Measurements from ENCODE around the gene AHDC1. TPM values are rescaled to one million over a fixed set of nuclear protein-coding genes. Genes with fewer than 3 reads are reported as not detected.

AHDC1 gene, protein sequence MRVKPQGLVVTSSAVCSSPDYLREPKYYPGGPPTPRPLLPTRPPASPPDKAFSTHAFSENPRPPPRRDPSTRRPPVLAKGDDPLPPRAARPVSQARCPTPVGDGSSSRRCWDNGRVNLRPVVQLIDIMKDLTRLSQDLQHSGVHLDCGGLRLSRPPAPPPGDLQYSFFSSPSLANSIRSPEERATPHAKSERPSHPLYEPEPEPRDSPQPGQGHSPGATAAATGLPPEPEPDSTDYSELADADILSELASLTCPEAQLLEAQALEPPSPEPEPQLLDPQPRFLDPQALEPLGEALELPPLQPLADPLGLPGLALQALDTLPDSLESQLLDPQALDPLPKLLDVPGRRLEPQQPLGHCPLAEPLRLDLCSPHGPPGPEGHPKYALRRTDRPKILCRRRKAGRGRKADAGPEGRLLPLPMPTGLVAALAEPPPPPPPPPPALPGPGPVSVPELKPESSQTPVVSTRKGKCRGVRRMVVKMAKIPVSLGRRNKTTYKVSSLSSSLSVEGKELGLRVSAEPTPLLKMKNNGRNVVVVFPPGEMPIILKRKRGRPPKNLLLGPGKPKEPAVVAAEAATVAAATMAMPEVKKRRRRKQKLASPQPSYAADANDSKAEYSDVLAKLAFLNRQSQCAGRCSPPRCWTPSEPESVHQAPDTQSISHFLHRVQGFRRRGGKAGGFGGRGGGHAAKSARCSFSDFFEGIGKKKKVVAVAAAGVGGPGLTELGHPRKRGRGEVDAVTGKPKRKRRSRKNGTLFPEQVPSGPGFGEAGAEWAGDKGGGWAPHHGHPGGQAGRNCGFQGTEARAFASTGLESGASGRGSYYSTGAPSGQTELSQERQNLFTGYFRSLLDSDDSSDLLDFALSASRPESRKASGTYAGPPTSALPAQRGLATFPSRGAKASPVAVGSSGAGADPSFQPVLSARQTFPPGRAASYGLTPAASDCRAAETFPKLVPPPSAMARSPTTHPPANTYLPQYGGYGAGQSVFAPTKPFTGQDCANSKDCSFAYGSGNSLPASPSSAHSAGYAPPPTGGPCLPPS (N-terminal part only)
- 10 to 100 TPM; 13.5 to 14.2 TPM for total RNA-seq

DNA sequence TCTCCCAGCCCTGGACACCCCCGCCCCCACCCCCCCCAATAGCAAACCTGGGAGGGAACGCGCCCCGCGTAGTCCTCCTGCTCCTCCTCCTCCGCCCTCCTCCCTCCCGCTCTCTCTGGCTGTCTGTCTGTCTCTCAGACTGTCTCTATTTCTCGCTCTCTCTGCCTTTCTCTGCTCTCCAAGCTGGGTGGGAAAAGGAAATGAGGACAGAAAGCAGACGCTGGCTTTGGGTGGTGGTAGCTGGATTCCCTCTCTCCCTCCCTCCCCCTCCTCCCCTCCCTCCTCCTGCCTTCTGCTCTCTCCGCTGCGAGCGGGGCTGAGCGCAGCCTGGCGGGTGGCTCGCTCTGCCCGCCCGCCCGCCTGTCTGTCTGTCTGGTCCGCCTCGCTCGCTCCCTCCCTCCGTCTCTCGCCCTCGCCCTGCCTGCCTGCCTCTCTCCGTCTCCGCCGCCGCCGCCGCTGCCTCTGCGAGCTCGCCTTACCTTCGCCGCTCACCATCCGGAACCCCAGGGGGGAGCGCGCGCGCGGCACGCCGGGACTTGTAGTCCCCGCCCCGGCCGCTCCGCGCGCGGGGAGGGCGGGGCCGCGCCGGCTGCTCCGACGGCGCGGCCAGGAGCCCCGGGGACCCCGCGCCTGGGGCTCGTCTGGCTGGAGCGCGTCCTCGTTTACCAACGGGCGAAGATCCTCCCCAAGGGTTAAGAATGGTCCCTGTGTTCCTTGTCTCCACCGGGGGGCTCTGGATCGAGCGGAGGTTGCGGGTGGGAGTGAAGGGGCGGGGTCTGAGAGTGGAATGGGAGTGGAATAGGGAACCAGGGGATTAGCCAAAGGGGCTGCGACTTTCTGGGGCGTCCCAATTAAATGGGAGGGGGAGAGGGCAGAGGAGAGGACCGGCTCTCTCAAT, at the start of gene AHDC1:
Gene AHDC1, minus strand, starts transcription at position 464 of the 898 bp plus-strand sequence. CDS start 52,029 bp downstream, outside the sequence.
- intact Hi-C loops (cut with DNase I): no loop called here
- Histone ChIP-seq H3K27ac (peak within 1 kb of the TSS; percentile 81 to 93 (median 88)), H3K4me1 (peaks cover 38% of the 10 kb centered on the region), H3K9me3 (no peaks in the 10 kb centered on the region), H3K27me3 (no peaks in the 10 kb centered on the region), H3K36me3 (replicated peaks in 1 of 2; ENCODE audit: insufficient read depth in 1 of 2, low read depth in 2 of 2) (no peaks in the 10 kb centered on the region), H3K4me3 (peak within 1 kb of the TSS; percentile 57 to 68)
- ATAC-seq: peak; percentile 83
- 1% methylated on average over 31 to 68 of the region's 74 CpGs for WGBS, 2 donors
- peak; percentile 91 to 93 (median 93) for DNase-seq
- peak; percentile 85 to 94 (median 89) for TF ChIP-seq POLR2A (IDR thresholded peaks at IDR 0.05)
- TF ChIP-seq, protein P1, sequence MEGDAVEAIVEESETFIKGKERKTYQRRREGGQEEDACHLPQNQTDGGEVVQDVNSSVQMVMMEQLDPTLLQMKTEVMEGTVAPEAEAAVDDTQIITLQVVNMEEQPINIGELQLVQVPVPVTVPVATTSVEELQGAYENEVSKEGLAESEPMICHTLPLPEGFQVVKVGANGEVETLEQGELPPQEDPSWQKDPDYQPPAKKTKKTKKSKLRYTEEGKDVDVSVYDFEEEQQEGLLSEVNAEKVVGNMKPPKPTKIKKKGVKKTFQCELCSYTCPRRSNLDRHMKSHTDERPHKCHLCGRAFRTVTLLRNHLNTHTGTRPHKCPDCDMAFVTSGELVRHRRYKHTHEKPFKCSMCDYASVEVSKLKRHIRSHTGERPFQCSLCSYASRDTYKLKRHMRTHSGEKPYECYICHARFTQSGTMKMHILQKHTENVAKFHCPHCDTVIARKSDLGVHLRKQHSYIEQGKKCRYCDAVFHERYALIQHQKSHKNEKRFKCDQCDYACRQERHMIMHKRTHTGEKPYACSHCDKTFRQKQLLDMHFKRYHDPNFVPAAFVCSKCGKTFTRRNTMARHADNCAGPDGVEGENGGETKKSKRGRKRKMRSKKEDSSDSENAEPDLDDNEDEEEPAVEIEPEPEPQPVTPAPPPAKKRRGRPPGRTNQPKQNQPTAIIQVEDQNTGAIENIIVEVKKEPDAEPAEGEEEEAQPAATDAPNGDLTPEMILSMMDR (IDR thresholded peaks at IDR 0.05): peak in 4 of 7 experiments; percentile 15 to 45 (median 32)

DNA sequence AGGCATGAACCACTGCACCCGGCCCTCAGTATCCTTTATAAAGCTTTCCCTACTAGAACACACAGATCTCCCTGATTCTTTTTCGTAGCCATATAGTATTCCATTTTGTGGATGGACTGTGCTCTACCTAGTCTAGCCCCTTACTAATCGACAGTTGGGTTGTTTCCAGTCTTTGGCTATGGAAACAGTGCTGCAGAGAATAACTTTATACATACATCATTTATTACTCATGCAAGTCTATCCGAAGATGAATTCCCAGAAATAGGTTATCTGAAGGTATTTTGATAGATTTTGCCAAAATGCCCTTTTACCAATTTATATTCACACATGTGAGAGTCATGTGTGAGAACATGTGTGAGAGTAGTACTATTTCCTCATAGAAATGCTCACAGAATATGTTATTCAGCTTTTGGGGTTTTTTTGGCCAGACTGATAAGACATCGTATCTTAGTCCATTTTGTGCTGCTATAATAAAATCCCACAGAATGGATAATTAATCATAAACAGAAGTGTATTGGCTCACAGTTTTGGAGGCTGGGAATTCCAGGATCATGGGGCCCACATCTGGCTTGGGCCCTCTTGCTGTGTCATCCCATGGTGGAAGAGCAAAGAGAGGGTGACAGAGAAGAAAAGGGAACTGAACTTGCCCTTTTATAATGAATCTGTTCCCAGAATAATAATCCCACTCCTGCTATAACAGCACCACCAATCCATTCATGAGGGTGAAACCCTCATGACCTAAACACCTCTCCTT, 48.3 kb upstream of the AHDC1 start:
- H3K27me3 ChIP-seq: no peaks in the 10 kb centered on the region
- intact Hi-C loops (cut with DNase I): no loop called here
- H3K4me3 ChIP-seq: no peak overlapping the region
- WGBS, 2 donors: 72 to 87% methylated on average over 5 of the region's 5 CpGs
- no peak overlapping the region for H3K27ac ChIP-seq
- no peak for TF ChIP-seq POLR2A (IDR thresholded peaks at IDR 0.05)
- TF ChIP-seq, protein P1 (IDR thresholded peaks at IDR 0.05): no peak
- DNase-seq (no peak), ATAC-seq (no peak)
- peaks cover 4% of the 10 kb centered on the region for H3K4me1 ChIP-seq
- no peaks in the 10 kb centered on the region for H3K36me3 ChIP-seq (replicated peaks in 1 of 2; ENCODE audit: insufficient read depth in 1 of 2, low read depth in 2 of 2)
- H3K9me3 ChIP-seq: no peaks in the 10 kb centered on the region

DNA sequence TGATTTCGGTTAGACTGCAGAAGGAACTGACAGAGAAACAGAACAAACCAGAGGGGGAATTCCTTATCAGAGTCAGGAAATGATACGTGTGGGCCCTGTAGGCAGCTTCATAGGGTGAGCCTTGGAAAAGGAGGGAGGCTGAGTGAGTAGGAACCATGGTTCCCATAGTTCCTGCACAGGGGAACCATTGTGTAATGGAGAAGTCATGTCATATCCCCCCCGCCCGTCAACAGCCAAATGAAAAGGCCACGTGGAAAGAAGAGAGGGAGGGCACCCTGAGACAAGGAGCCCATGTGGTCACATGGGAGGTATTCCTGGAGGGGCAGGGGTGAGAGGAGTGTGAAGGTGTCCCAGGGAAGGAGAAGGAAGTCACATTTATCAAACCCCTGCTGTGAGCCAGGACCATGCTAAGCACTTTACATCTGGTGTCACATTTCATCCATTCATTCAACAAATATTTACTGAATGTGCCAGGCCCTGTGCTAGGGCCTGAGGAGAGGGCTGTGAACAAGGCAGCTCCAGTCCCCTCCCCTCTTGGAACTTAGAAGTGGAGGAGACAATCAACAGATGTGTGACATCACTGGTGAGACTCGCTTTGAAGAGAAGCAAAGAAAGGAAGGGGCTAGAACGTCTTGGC, 46.7 kb upstream of the AHDC1 start:
- TF ChIP-seq, protein P1 (IDR thresholded peaks at IDR 0.05): no peak
- no peak for TF ChIP-seq POLR2A (IDR thresholded peaks at IDR 0.05)
- DNase-seq (peak in 1 of 4 donors; percentile 42), ATAC-seq (peak; percentile 38)
- Histone ChIP-seq H3K9me3 (no peaks in the 10 kb centered on the region), H3K27me3 (no peaks in the 10 kb centered on the region), H3K4me3 (no peak overlapping the region), H3K27ac (peak overlapping the region in 1 of 4 donors; percentile 31), H3K36me3 (replicated peaks in 1 of 2; ENCODE audit: insufficient read depth in 1 of 2, low read depth in 2 of 2) (no peaks in the 10 kb centered on the region), H3K4me1 (peaks cover 4% of the 10 kb centered on the region)
- 44 to 51% methylated on average over 7 of the region's 7 CpGs for whole genome bisulfite sequencing, 2 donors
- intact Hi-C loops (cut with DNase I): no loop called here
